GM12878 (cell line): ENCODE measurements around the gene FOXN4. TPM values are rescaled to one million over a fixed set of nuclear protein-coding genes. Genes with fewer than 3 reads are reported as not detected.

Experiments used
- ATAC-seq: fragments of 200-7000 bp; cut with Tn5 transposase; 3 replicates; pipeline ENCODE4 v1.9.1; 2020; ENCODE audit warnings: mild to moderate bottlenecking, moderate library complexity
- BruUV-seq: library from RNA; stranded (reverse); fragments of 400-500 nt; replicated peaks from 2 replicates; lab custom pipeline; 2021; lab: Mats Ljungman, UMichigan
- CTCF ChIA-PET: fragments of 300-600 bp; sonication (Branson Sonifier 250); formaldehyde crosslinking; extraction: SDS; loops from one replicate; lab custom pipeline; 2021; ENCODE audit warnings: inconsistent platforms; lab: Yijun Ruan, JAX
- POLR2A ChIA-PET: fragments of 350-600 bp; formaldehyde crosslinking; extraction: SDS; loops from one replicate; lab custom pipeline; 2021; ENCODE audit warnings: inconsistent platforms; lab: Charles Lee
- RAD21 ChIA-PET: fragments of 300-600 bp; sonication (Branson Sonifier 250); formaldehyde crosslinking; loops from one replicate; lab custom pipeline; 2023; ENCODE audit warnings: antibody characterized with exemption; ENCODE audit not compliant: unreplicated experiment; lab: Charles Lee
- SMC1A ChIA-PET: fragments of 300-600 bp; sonication (Branson Sonifier 250); formaldehyde crosslinking; loops from one replicate; lab custom pipeline; 2023; ENCODE audit not compliant: unreplicated experiment, uncharacterized antibody; lab: Charles Lee
- DNase-seq: peaks from one replicate; pipeline ENCODE4 v3.0.0-alpha.2; 2011; ENCODE audit warnings: low read depth, low spot score
- FAIRE-seq: peaks from 3 replicates; lab custom pipeline; 2011; peaks lifted over from hg19 to GRCh38; lab: Jason Lieb, UNC
- H2AFZ ChIP-seq: 2 replicates; pipeline ENCODE4 v1.6.0; 2011; ENCODE audit warnings: low read depth, low read length, control low read depth; ENCODE audit not compliant: control insufficient read depth
- H3K27ac ChIP-seq: 2 replicates; pipeline ENCODE4 v1.5.1; 2011; ENCODE audit warnings: control low read depth; ENCODE audit not compliant: control insufficient read depth, insufficient read depth
- H3K27me3 ChIP-seq, 2 experiments: replicated peaks in 1 of 2; 2 replicates each; pipeline versions ENCODE4 v1.6.0 to v1.6.1; 2011; ENCODE audit warnings: low read length in 1 of 2; ENCODE audit not compliant: control insufficient read depth in 2 of 2, insufficient read depth in 2 of 2
- H3K36me3 ChIP-seq, 2 experiments: 2 replicates each; pipeline ENCODE4 v1.5.1; 2011; ENCODE audit warnings: low read length in 1 of 2; ENCODE audit not compliant: control insufficient read depth in 2 of 2, insufficient read depth in 2 of 2
- H3K4me1 ChIP-seq: 2 replicates; pipeline ENCODE4 v1.6.1; 2011; ENCODE audit warnings: mild to moderate bottlenecking, low read length, moderate library complexity, mixed read lengths; ENCODE audit not compliant: control insufficient read depth, insufficient read depth
- H3K4me2 ChIP-seq: 2 replicates; pipeline ENCODE4 v1.6.0; 2011; ENCODE audit warnings: control low read depth; ENCODE audit not compliant: control insufficient read depth, insufficient read depth
- H3K4me3 ChIP-seq: fragments of 200-600 bp; sonication (generic); 2 replicates; pipeline ENCODE4 v1.5.1; 2016
- H3K79me2 ChIP-seq: 2 replicates; pipeline ENCODE4 v1.6.0; 2011; ENCODE audit warnings: low read length; ENCODE audit not compliant: control insufficient read depth, insufficient read depth
- H3K9ac ChIP-seq: 2 replicates; pipeline ENCODE4 v1.8.0; 2011; ENCODE audit warnings: low read length, control low read depth, mixed read lengths; ENCODE audit not compliant: control insufficient read depth, insufficient read depth
- H3K9me3 ChIP-seq: replicated peaks from 3 replicates; pipeline ENCODE4 v1.5.1; 2011; ENCODE audit warnings: mild to moderate bottlenecking, low read length; ENCODE audit not compliant: control insufficient read depth, insufficient read depth
- H4K20me1 ChIP-seq: 2 replicates; pipeline ENCODE4 v1.6.0; 2011; ENCODE audit not compliant: control insufficient read depth, insufficient read depth
- BACH1 ChIP-seq: fragments of 450-650 bp; IDR thresholded peaks from 2 replicates; pipeline ENCODE4 v1.6.1; 2017; ENCODE audit warnings: mild to moderate bottlenecking, borderline replicate concordance
- BCL3 ChIP-seq: IDR thresholded peaks from 2 replicates; pipeline ENCODE4 v1.6.1; 2011; ENCODE audit warnings: borderline replicate concordance, low read depth, mild to moderate bottlenecking, moderate library complexity, low read length; ENCODE audit not compliant: insufficient read depth, poor library complexity, severe bottlenecking
- BRCA1 ChIP-seq: IDR thresholded peaks from 2 replicates; pipeline ENCODE4 v1.6.1; 2011; ENCODE audit warnings: low read depth, low read length, improper control_type of control experiment
- CBX5 ChIP-seq: sonication (generic); IDR thresholded peaks from 2 replicates; pipeline ENCODE4 v1.6.1; 2016; ENCODE audit warnings: low read depth, moderate library complexity, mild to moderate bottlenecking, inconsistent platforms
- E2F4 ChIP-seq: IDR thresholded peaks from 2 replicates; pipeline ENCODE4 v1.6.1; 2012; ENCODE audit warnings: low read depth, low read length, improper control_type of control experiment
- IRF4 ChIP-seq: IDR thresholded peaks from 2 replicates; pipeline ENCODE4 v1.6.1; 2011; ENCODE audit warnings: low read depth, low read length
- KAT2A ChIP-seq: conservative IDR thresholded peaks from 2 replicates; pipeline ENCODE4 v1.6.1; 2011; ENCODE audit warnings: low read depth, low read length; ENCODE audit not compliant: control insufficient read depth
- LARP7 ChIP-seq: fragments of 450-650 bp; IDR thresholded peaks from 2 replicates; pipeline ENCODE4 v1.6.1; 2017; ENCODE audit warnings: mild to moderate bottlenecking
- NRF1 ChIP-seq: conservative IDR thresholded peaks from 2 replicates; pipeline ENCODE4 v1.6.1; 2011; ENCODE audit warnings: mild to moderate bottlenecking, low read depth, low read length, improper control_type of control experiment
- RBBP5 ChIP-seq: fragments of 200-600 bp; sonication (generic); conservative IDR thresholded peaks from 2 replicates; pipeline ENCODE4 v1.6.1; 2016
- RUNX3 ChIP-seq: IDR thresholded peaks from 2 replicates; pipeline ENCODE4 v1.6.1; 2012; ENCODE audit warnings: low read length, inconsistent platforms
- SRF ChIP-seq, 2 experiments: IDR thresholded peaks; 2 replicates each; pipeline ENCODE4 v1.6.1; 2011; ENCODE audit warnings: low read depth in 2 of 2, low read length in 2 of 2, mild to moderate bottlenecking in 1 of 2, moderate library complexity in 1 of 2
- YY1 ChIP-seq: IDR thresholded peaks from 2 replicates; pipeline ENCODE4 v1.6.1; 2011; ENCODE audit warnings: low read depth, mild to moderate bottlenecking, low read length
- ZZZ3 ChIP-seq: IDR thresholded peaks from 2 replicates; pipeline ENCODE4 v1.6.1; 2011; ENCODE audit warnings: low read depth; ENCODE audit not compliant: control insufficient read depth, insufficient read length
- WGBS: methylation state at CpG from one replicate; pipeline ENCODE4 v1.1.6; 2016; ENCODE audit warnings: low lambda C conversion rate; ENCODE audit not compliant: insufficient replicate concordance, insufficient coverage; ENCODE audit errors: missing lambda C conversion rate; 5-methylcytosine and 5-hydroxymethylcytosine counted together
- in situ Hi-C: fragments of 300-500 bp; cut with MboI; formaldehyde crosslinking; loops from 9 replicates; pipeline ENCODE4 v1.14.3; 2018; ENCODE audit warnings: mixed read lengths
- intact Hi-C: fragments of 100-400 bp; cut with micrococcal nuclease; formaldehyde crosslinking; loops from one replicate; pipeline ENCODE4 v1.14.2; 2022; ENCODE audit not compliant: unreplicated experiment
- polyA plus RNA-seq, 11 experiments: library from polyadenylated mRNA; depleted of rRNA in 4 of 11; unstranded in 6 of 11; stranded (reverse) in 5 of 11; fragments of >200 nt; fragmentation: Nextera tagmentation in 4 of 11; fragmentation: Illumina TruSeq in 1 of 11; extraction: Ambion mirVana in 4 of 11; extraction: Trizol in 1 of 11; gene quantifications; 1 replicate in 1 of 11; 2 replicates in 10 of 11; pipeline versions ENCODE4 v1.2.1 to v1.2.3, GENCODE V29; 2011 to 2016; ENCODE audit warnings: inconsistent platforms in 2 of 11, missing spikeins in 2 of 11, low read depth in 1 of 11
- total RNA-seq, 4 experiments: library from RNA; depleted of rRNA in 3 of 4; stranded (reverse); fragments of >200 nt in 3 of 4; fragmentation: Illumina TruSeq in 1 of 4; extraction: Trizol in 1 of 4; gene quantifications; 2 replicates each; pipeline versions ENCODE4 v1.2.1 to v1.2.3, GENCODE V29; 2013 to 2021

FOXN4 gene
- total and polyA plus RNA-seq, 10 of the 15 experiments (the other 5 are each of a cell fraction or from before 2014, with no cell fraction given): not detected

GRCh38 chr12:109239179-109239578 is 69.9 kb downstream of the FOXN4 start:
- FAIRE-seq: no peak
- 21% methylated on average over 4 of the region's 4 CpGs for WGBS
- CTCF ChIA-PET: no interaction called here

GRCh38 chr12:109236257-109236656 is 72.8 kb downstream of the FOXN4 start:
- DNase-seq: no peak
- ChIA-PET RAD21 (no interaction called here), SMC1A (no interaction called here), CTCF (no interaction called here), POLR2A (no interaction called here)
- in situ Hi-C loops: no loop called here
- H3K36me3 ChIP-seq: no peaks in the 10 kb centered on the region
- WGBS: 42% methylated on average over 6 of the region's 6 CpGs
- H3K27me3 ChIP-seq: no peaks in the 10 kb centered on the region
- H3K27ac ChIP-seq: no peak overlapping the region
- no peak for FAIRE-seq
- no peak overlapping the region for H3K4me2 ChIP-seq
- no peak overlapping the region for H2AFZ ChIP-seq
- ATAC-seq: no peak
- H3K79me2 ChIP-seq: no peaks in the 10 kb centered on the region
- H4K20me1 ChIP-seq: no peaks in the 10 kb centered on the region
- no TSS peak for BruUV-seq
- intact Hi-C loops: no loop called here
- no peak overlapping the region for H3K9ac ChIP-seq
- H3K4me3 ChIP-seq: no peak overlapping the region
- TF ChIP-seq CBX5 (no peak), BCL3 (no peak), KAT2A (no peak), BRCA1 (no peak), LARP7 (no peak), YY1 (no peak), ZZZ3 (no peak), BACH1 (no peak), RBBP5 (no peak), E2F4 (no peak)
- no peaks in the 10 kb centered on the region for H3K4me1 ChIP-seq
- H3K9me3 ChIP-seq: no peaks in the 10 kb centered on the region

More at GRCh38 chr12:109239179-109239578, 69.9 kb downstream of the FOXN4 start:
- no peaks in the 10 kb centered on the region for H3K4me1 ChIP-seq
- ChIA-PET SMC1A (no interaction called here), POLR2A (no interaction called here), RAD21 (no interaction called here)
- H3K4me2 ChIP-seq: no peak overlapping the region
- ATAC-seq (no peak), DNase-seq (no peak)
- no peaks in the 10 kb centered on the region for H3K27me3 ChIP-seq
- TF ChIP-seq SRF (IDR thresholded peaks at IDR 0.05; ENCODE audit: low read depth in 2 of 2, low read length in 2 of 2) (no peak), NRF1 (no peak), IRF4 (no peak), RUNX3 (no peak)
- no peak overlapping the region for H2AFZ ChIP-seq
- intact Hi-C loops: no loop called here
- no peaks in the 10 kb centered on the region for H3K79me2 ChIP-seq
- H3K9me3 ChIP-seq: no peaks in the 10 kb centered on the region
- no peak overlapping the region for H3K9ac ChIP-seq
- H3K27ac ChIP-seq: no peak overlapping the region
- in situ Hi-C loops: no loop called here
- no peaks in the 10 kb centered on the region for H3K36me3 ChIP-seq
- no peaks in the 10 kb centered on the region for H4K20me1 ChIP-seq
- no TSS peak for BruUV-seq
- H3K4me3 ChIP-seq: no peak overlapping the region
